GM23338 (cell line): ENCODE data around the gene SAP130. TPM values are rescaled to one million over a fixed set of nuclear protein-coding genes. Genes with fewer than 3 reads are reported as not detected.

ENCODE experiments used
- ATAC-seq: fragments of 200-7000 bp; cut with Tn5 transposase; 3 replicates; pipeline ENCODE4 v1.9.1; 2020
- DNase-seq: peaks from one replicate; pipeline ENCODE4 v3.0.0-alpha.2; 2015; ENCODE audit warnings: low spot score
- H2AFZ ChIP-seq: fragments of 200-600 bp; sonication (generic); 2 replicates; pipeline ENCODE4 v1.8.0; 2016; ENCODE audit warnings: antibody characterized with exemption, mild to moderate bottlenecking, moderate library complexity
- H3F3A ChIP-seq: fragments of 200-600 bp; sonication (generic); replicated peaks from 2 replicates; pipeline ENCODE4 v1.8.0; 2017; ENCODE audit warnings: antibody characterized with exemption, mixed run types, low read depth
- H3K27ac ChIP-seq: fragments of 200-600 bp; sonication (generic); 2 replicates; pipeline ENCODE4 v1.6.1; 2016; ENCODE audit warnings: low read depth
- H3K27me3 ChIP-seq: fragments of 200-600 bp; sonication (generic); 2 replicates; pipeline ENCODE4 v1.8.0; 2016; ENCODE audit warnings: mild to moderate bottlenecking, mixed run types, moderate library complexity; ENCODE audit not compliant: insufficient read depth
- H3K36me3 ChIP-seq: fragments of 200-600 bp; sonication (generic); 2 replicates; pipeline ENCODE4 v1.8.0; 2016; ENCODE audit warnings: mild to moderate bottlenecking; ENCODE audit not compliant: insufficient read depth
- H3K4me1 ChIP-seq: fragments of 200-600 bp; sonication (generic); 2 replicates; pipeline ENCODE4 v1.8.0; 2016; ENCODE audit warnings: mild to moderate bottlenecking, moderate library complexity; ENCODE audit not compliant: insufficient read depth
- H3K4me2 ChIP-seq: fragments of 200-600 bp; sonication (generic); 2 replicates; pipeline ENCODE4 v1.7.1; 2017; ENCODE audit warnings: mixed run types
- H3K4me3 ChIP-seq: fragments of 200-600 bp; sonication (generic); 2 replicates; pipeline ENCODE4 v1.6.1; 2016; ENCODE audit warnings: mixed run types
- H3K79me2 ChIP-seq: fragments of 200-600 bp; sonication (generic); replicated peaks from 2 replicates; pipeline ENCODE4 v1.8.0; 2017; ENCODE audit warnings: mild to moderate bottlenecking; ENCODE audit not compliant: insufficient read depth
- H3K9me2 ChIP-seq: fragments of 200-600 bp; sonication (generic); 2 replicates; pipeline ENCODE4 v1.8.0; 2017; ENCODE audit not compliant: insufficient read depth
- H4K20me1 ChIP-seq: fragments of 200-600 bp; sonication (generic); replicated peaks from 2 replicates; pipeline ENCODE4 v1.8.0; 2017; ENCODE audit warnings: mild to moderate bottlenecking; ENCODE audit not compliant: insufficient read depth
- H3K27ac Mint-ChIP-seq: 2 replicates; pipeline ENCODE4 v1.8.0; 2020; ENCODE audit warnings: inconsistent platforms, mild to moderate bottlenecking, moderate library complexity, mixed read lengths
- H3K27me3 Mint-ChIP-seq: 3 replicates; pipeline ENCODE4 v1.8.0; 2022; ENCODE audit warnings: low read depth, mild to moderate bottlenecking, moderate library complexity, mixed read lengths, inconsistent platforms; ENCODE audit not compliant: insufficient read depth, poor library complexity
- H3K36me3 Mint-ChIP-seq: 3 replicates; pipeline ENCODE4 v1.8.0; 2021; ENCODE audit warnings: low read depth, mild to moderate bottlenecking, inconsistent platforms, moderate library complexity, mixed read lengths
- H3K4me1 Mint-ChIP-seq: 3 replicates; pipeline ENCODE4 v1.8.0; 2020; ENCODE audit warnings: mild to moderate bottlenecking, inconsistent platforms, mixed read lengths
- H3K4me3 Mint-ChIP-seq: 3 replicates; pipeline ENCODE4 v1.8.0; 2021; ENCODE audit warnings: moderate library complexity, mild to moderate bottlenecking, inconsistent platforms, mixed read lengths
- H3K9me3 Mint-ChIP-seq: 3 replicates; pipeline ENCODE4 v1.8.0; 2020; ENCODE audit warnings: moderate library complexity, mild to moderate bottlenecking, inconsistent platforms, mixed read lengths
- CREB1 ChIP-seq: fragments of 250-450 bp; sonication (Bioruptor Pico); IDR thresholded peaks from 2 replicates; pipeline ENCODE4 v1.5.0; 2020; ENCODE audit warnings: low read depth, mild to moderate bottlenecking, moderate library complexity
- ETS1 ChIP-seq: IDR thresholded peaks from 2 replicates; pipeline ENCODE4 v1.6.1; 2016; ENCODE audit warnings: antibody characterized with exemption
- EZH2phosphoT487 ChIP-seq: fragments of 200-600 bp; sonication (generic); IDR thresholded peaks from one replicate; pipeline ENCODE4 v1.8.1; 2018; ENCODE audit warnings: antibody characterized with exemption; ENCODE audit not compliant: unreplicated experiment
- JUNB ChIP-seq: IDR thresholded peaks from one replicate; pipeline ENCODE4 v1.6.1; 2016; ENCODE audit warnings: antibody characterized with exemption; ENCODE audit not compliant: unreplicated experiment
- NANOG ChIP-seq: IDR thresholded peaks from 2 replicates; pipeline ENCODE4 v1.6.1; 2016; ENCODE audit warnings: antibody characterized with exemption, borderline replicate concordance
- POLR2AphosphoS5 ChIP-seq: IDR thresholded peaks from 2 replicates; pipeline ENCODE4 v1.6.1; 2016; ENCODE audit warnings: antibody characterized with exemption, low read depth
- REST ChIP-seq: IDR thresholded peaks from one replicate; pipeline ENCODE4 v1.6.1; 2018; ENCODE audit warnings: antibody characterized with exemption; ENCODE audit not compliant: unreplicated experiment
- ZNF114 ChIP-seq: fragments of 250-450 bp; sonication (Bioruptor Pico); IDR thresholded peaks from 2 replicates; pipeline ENCODE4 v1.5.0; 2020; ENCODE audit warnings: mild to moderate bottlenecking, moderate library complexity
- ZNF331 ChIP-seq: fragments of 250-450 bp; sonication (Bioruptor Pico); IDR thresholded peaks from 2 replicates; pipeline ENCODE4 v1.5.0; 2020; ENCODE audit warnings: low read depth, mild to moderate bottlenecking, moderate library complexity
- polyA plus RNA-seq: library from polyadenylated mRNA; unstranded; fragments of >200 nt; fragmentation: Nextera tagmentation; extraction: Ambion mirVana; gene quantifications from 2 replicates; pipeline ENCODE4 v1.2.1, GENCODE V29; 2016
- total RNA-seq: library from RNA; depleted of rRNA; stranded (reverse); fragments of >200 nt; shearing (Covaris generic); gene quantifications from 2 replicates; pipeline ENCODE4 v1.2.3, GENCODE V29; 2014

The SAP130 gene
- total and polyA plus RNA-seq, 2 experiments from 2014 or later = 19.5 to 35.1 TPM

- Mint-ChIP-seq H3K36me3 (peaks cover 89% of the 10 kb centered on the region), H3K27ac (no peak overlapping the region), H3K4me1 (no peaks in the 10 kb centered on the region), H3K4me3 (no peak overlapping the region), H3K9me3 (no peaks in the 10 kb centered on the region), H3K27me3 (no peaks in the 10 kb centered on the region)
- no peak overlapping the region for H3K4me2 ChIP-seq
- peaks cover 29% of the 10 kb centered on the region for H4K20me1 ChIP-seq
- no peaks in the 10 kb centered on the region for H3K4me1 ChIP-seq
- H3K9me2 ChIP-seq = no peaks in the 10 kb centered on the region
- H3K4me3 ChIP-seq = no peak overlapping the region
- no peaks in the 10 kb centered on the region for H3K27me3 ChIP-seq
- DNase-seq (no peak), ATAC-seq (no peak)
- no peaks in the 10 kb centered on the region for H3K79me2 ChIP-seq
- peaks cover 70% of the 10 kb centered on the region for H3K36me3 ChIP-seq
- peak; percentile 68 for TF ChIP-seq EZH2phosphoT487
- TF ChIP-seq JUNB = no peak
- H3K27ac ChIP-seq = no peak overlapping the region
- no peak overlapping the region for H2AFZ ChIP-seq
- no peaks in the 10 kb centered on the region for H3F3A ChIP-seq
Measured at GRCh38 chr2:128012698-128013097, 15.2 kb downstream of the SAP130 start.

- Histone ChIP-seq H3K36me3 (peaks cover 54% of the 10 kb centered on the region), H3K27ac (no peak overlapping the region), H3K9me2 (no peaks in the 10 kb centered on the region), H3K27me3 (no peaks in the 10 kb centered on the region), H2AFZ (no peak overlapping the region), H3K79me2 (no peaks in the 10 kb centered on the region), H4K20me1 (peaks cover 13% of the 10 kb centered on the region), H3F3A (no peaks in the 10 kb centered on the region), H3K4me1 (no peaks in the 10 kb centered on the region), H3K4me3 (no peak overlapping the region), H3K4me2 (no peak overlapping the region)
- Mint-ChIP-seq H3K27me3 (no peaks in the 10 kb centered on the region), H3K4me1 (no peaks in the 10 kb centered on the region), H3K4me3 (no peak overlapping the region), H3K9me3 (no peaks in the 10 kb centered on the region), H3K36me3 (peaks cover 84% of the 10 kb centered on the region), H3K27ac (no peak overlapping the region)
- no peak for TF ChIP-seq ZNF331 (CRISPR knock-in tag)
- ATAC-seq (no peak), DNase-seq (no peak)
Measured at GRCh38 chr2:128008074-128008672, 19.7 kb downstream of the SAP130 start.

GRCh38 chr2:128004509-128004908 lies 23.4 kb downstream of the SAP130 start:
- H3K4me3 ChIP-seq = no peak overlapping the region
- Mint-ChIP-seq H3K4me1 (no peaks in the 10 kb centered on the region), H3K27me3 (peaks cover 2% of the 10 kb centered on the region), H3K36me3 (peaks cover 81% of the 10 kb centered on the region), H3K4me3 (no peak overlapping the region), H3K27ac (no peak overlapping the region), H3K9me3 (no peaks in the 10 kb centered on the region)
- H3K9me2 ChIP-seq = no peaks in the 10 kb centered on the region
- H3K79me2 ChIP-seq = no peaks in the 10 kb centered on the region; the same call in 1 of the 2 replicates
- peaks cover 42% of the 10 kb centered on the region for H3K36me3 ChIP-seq
- H3K4me2 ChIP-seq = no peak overlapping the region
- H3K4me1 ChIP-seq = no peaks in the 10 kb centered on the region
- no peak overlapping the region for H2AFZ ChIP-seq
- H3K27me3 ChIP-seq = no peaks in the 10 kb centered on the region
- DNase-seq = no peak
- ATAC-seq = no peak
- H3F3A ChIP-seq = no peaks in the 10 kb centered on the region
- H4K20me1 ChIP-seq = peaks cover 5% of the 10 kb centered on the region
- H3K27ac ChIP-seq = no peak overlapping the region
- TF ChIP-seq EZH2phosphoT487 (no peak), POLR2AphosphoS5 (no peak), ETS1 (no peak), CREB1 (no peak), ZNF114 (no peak), REST (no peak), NANOG (no peak)
